GM19023 (cell line): ENCODE data around the gene CACNA1C.

ENCODE experiments used
- ATAC-seq: cut with Tn5 transposase; IDR thresholded peaks from one replicate; pipeline ENCODE4 v1.9.1; 2021; ENCODE audit warnings: mild to moderate bottlenecking, moderate library complexity; ENCODE audit not compliant: unreplicated experiment

The CACNA1C gene

DNA sequence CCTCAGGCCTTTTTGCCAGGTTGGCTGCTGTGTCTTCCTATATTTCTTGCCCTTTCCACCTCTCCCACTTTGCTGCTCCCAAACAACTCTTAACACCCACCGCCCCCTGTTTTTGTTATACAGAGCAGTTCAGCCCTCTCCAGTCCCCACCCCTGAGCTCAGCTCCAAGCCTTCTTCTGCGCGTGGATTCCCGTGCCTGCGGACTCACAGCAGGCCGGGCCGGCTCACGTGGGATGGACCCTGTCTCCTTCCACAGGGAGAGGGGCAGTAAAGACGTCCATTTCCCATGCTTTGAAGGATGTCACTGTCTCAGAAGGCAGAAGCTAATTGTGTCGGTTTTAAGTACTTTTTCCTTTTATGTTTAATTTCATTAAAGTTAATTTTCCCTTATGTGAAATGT is 139.4 kb downstream of the CACNA1C start:
- ATAC-seq = no peak

DNA sequence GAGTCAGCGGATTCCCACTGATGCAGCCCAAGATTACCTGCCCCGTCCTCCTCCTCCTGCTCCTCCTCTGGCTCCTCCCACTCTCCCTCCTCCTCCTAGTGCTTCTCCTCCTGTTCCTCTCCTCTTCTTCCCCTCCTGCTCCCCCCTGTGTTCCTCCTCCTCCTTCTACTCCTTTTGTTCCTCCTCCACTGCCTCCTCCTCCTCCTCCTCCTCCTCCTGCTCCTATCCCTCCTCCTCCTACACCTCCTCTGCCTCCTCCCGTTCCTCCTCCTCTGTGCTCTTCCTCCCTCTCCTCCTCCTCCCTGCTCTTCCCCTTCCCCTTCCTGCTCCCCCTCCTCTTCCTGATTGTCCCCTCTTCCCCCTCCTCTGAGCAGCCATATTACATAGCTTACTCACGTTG is 141.3 kb downstream of the CACNA1C start:
- ATAC-seq = no peak

DNA sequence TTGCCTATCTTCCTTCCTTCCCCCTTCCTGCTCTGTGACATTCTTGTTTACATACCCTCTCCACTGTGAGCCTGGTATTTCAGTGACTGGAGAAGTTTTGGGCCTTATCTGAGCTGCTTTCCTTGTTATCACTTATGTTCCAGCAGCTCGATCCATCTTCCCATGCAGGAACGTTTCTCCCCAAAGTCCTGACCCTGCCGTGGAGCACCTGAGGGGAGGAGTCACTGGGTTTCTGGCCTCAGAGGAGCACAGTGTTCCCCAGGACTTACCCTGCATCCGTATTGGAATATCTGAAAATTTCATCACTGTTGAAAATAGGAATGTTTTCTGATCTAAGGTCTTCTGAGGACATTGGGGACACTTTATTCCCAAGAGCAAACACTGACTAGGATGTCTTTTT is 141.8 kb downstream of the CACNA1C start:
- ATAC-seq = no peak

DNA sequence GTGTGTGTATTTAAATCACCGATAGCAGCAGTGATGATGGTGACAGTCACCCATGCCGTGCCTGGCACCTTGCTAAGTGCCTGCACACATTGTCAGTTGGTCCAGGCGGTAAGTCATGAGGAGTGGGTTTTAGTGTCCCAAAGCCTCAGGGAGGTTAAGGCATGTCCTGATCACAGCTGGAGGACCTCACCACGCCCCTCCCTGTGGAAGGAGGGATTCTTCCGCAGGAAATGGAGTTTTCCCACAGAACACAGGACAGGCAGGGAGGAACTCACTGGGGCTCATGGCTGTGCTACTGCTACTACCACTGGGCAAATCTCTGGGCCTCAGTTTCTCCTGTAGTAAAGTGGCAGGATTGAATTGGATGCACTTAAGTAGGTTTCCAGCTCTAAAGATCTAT is 142.3 kb downstream of the CACNA1C start:
- ATAC-seq = no peak

DNA sequence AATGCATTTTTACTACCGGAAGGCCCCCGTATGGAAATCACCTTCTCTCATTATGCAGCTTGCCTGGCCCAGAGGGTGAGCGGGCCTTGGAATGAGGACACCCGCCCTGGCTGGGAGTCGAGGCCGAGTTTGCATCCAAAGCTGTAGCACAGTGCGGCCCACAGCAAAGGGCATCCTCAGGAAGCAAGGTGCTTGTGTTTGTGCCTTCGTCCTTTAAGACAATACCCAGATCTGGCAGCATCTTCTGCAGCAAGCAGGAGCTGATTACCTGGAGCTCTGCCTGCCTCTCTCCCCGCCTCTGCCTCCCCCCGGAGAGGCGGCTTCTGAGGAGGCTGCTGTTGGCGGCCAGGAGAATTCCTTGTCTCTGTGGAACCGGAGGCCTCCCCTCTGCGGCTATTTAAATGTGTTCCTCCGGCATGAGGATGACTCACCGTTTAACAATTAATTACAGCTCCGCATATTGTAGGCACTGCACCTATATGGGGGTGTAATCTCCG is 145.3 kb downstream of the CACNA1C start:
- no peak for ATAC-seq

DNA sequence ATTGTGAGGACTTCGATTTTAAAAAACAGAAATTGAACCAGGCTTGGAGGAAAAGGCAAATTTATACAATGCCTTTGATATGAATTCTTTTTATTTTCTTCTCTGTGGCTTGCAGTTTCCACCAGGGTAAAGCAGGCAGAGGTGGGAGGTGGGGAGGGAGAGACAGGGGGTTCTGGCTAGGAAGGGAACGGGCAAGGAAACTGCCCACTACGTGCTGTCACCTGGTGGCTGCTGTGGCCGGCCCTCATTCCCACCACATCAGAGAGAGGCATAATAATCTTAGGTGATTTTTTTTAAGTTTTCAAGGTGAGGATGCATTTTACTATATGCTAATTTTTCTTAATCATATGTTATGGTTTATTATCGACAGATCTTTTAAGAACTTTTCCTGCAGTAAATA is 145.8 kb downstream of the CACNA1C start:
- no peak for ATAC-seq

DNA sequence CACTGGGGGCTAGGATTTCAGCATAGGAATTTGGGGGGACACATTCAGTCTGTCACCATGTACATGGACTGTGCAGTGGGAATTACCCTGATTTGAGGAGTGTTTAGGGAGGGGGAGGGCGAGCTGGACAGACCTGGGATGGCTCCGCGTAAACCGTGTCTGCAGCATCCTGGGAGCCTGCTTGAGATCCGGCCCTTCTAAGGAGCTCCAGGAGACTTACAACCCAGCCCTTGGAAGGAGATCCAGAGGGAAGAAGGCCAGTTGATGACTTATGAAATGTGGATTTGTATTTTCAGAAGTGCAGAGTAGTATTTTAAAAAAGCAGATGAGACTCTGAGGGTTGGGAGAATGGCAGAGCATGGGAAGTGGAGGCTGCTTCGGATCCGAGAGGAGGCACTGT is 153.2 kb downstream of the CACNA1C start:
- no peak for ATAC-seq

DNA sequence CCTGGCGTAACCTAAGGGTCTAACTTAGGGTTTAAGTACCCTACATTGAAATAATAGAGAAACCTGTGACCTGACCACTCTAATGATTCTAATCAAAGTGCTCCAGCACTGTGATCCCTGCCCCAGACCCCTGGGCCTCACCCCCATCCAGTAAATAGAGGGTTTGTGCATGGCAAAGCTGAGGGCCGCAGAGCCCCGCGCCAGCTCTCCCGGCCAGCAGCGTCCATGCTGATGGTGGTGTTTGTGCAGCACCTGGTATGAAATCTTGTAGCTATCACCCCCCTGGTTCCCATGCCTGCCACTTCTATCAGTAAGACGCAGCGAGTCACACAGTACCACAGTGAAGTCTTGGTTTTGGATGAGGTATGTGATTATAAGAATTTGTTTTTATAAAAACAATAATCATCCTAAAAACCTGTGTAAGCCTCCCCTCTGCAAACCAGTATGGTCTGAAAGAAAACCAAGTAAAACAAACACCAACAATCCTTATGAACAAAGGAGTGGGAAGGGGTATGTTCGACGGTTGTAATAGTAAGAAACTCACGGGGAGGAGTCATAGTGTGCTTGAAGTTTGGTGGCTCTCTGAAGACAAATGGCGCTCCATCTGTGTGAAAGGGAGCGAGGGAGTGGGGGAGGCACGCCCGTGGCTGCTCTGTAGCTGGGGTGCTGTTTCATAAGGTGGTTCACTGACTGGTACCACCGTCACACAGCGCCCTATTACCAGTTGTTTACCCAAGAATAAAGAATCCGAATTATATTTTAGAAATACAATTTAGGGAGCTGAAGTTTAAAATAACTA is 156.2 kb downstream of the CACNA1C start:
- no peak for ATAC-seq

DNA sequence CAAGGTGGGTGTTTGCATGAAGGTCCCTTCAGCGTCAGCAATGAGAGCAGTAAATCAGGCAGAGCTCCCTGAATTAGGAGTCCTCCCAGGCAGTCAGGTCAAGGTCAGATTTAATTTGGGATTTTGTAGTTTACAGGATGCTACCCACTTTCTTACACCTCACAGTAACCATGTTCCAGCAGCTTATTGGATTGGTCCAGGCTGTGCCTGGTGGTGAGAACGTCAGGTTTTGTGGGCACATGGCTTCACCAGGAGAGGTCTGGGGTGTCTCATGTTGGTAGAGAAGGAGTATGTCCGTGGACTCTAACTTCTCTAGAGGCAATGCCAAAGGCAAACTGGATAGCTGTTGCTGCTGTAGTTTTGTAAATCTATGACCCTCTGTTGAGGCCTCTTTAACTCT is 158.3 kb downstream of the CACNA1C start:
- ATAC-seq = no peak

DNA sequence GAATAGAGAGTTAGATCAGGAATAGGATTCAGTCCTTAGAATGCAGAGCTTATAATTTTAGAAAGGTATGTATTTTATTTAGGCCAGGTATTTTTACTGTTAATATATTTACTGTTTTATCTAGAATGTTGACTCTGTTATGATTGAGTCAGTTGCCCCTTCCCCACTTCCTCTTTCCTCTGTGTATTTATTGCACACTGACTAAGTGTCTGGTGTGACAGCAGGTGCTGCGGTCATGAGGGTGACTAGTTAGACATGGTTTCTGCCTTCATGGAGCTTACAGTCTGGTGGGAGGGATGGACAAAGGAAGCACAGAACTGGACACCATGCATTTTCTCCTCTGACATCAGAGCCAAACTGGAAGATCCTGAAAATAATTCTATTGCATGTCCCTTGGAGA is 159.8 kb downstream of the CACNA1C start:
- no peak for ATAC-seq

DNA sequence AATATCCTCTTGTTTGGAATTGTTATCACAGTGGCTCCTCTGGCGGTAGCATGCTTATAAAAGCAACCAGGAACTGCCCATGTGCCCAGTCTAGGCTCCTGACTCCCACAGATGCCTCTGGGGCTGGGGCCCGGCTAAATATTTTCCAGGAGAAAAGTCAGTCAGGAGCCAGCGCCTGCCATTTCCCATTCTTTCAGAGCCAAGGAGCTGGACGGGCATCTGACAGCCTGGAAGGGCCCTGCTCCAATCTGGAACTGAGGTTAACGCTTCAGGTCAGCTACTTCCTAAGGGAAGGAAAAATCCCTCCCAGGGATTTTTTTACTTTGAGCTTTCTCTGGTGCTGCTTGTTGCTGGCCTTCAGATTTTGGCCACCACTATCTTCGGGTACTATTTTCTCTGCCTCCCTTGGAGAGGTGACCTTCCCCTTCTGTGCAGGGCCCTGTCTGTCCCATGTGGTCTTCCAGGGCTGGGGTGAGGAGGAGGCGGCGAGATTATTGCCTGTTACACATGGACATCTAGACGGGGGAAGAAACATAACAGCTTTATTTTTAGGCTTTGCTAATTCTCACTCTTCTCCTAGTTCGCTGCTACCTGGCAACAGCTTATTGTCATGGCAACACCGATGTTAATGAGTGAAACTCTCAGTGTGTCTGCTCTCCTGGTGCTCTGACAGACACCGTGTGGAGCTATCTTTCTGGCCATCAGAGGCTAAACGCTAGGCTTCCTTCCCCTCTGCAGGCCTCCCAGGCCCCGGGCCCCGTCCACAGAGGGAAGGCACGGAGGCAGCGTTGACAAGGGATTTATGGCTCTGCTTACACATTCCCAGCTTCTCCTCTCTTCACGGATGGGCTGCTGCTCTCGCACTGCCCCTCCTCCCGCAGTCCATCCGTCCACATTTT is 160.4 kb downstream of the CACNA1C start:
- ATAC-seq = no peak

DNA sequence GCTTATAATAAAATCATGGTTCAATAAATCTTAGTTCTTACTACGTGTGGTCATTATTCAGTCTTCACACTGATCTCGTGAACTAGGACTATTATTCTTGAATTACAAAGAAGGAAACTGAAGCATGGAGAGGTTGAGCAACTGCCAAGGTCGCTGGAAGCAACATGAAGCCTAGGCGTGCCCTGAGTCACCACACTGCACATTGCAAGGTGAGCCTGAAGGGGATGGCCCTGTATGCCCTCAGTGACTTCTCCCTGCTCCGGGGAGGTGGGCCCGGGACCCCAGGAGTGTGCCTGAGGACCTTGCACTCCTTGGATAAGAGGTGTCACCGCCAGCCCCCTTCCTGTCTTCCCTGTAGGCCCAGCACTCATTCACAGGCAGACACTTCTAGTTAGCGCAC is 161.6 kb downstream of the CACNA1C start:
- ATAC-seq = no peak

DNA sequence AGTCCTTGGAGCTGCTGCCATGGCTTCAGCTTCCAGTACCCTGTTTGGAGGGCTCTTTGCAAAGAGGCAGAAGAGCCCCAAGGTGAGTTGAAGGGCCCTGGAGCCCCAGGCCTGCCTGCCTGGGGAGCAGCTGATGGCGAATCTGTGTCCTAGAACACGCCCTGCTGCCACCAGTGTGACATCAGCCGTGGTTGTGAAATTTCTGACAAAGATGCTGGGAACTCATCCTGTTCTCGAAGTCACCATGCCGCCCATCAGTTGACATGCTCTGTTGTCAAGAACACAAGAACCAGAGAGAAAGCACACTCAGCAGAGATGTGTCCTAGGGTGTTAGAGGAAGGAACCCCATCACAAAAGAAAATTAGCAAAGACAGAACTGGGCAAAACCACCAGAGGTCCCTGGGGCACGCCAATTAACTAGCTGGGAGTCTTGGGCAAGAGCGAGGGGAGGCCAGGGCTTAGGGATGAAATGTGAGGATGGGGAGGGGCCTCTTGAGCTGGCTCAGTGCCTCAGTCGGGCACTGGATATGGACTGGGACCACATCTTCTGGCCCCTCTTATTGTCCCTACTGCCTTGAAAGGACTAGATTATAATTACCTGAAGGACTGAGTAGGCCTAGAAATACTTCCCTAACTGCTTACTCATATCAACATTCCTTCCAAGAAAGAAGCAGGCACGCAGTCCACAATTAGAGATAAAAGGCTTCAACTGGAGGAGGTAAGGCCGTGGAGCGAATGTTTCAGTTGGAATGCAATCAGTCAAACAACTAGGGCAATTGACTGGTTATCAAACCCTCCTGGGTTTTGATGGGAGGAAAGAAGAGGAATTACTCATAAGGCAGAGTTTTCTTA is 163.1 kb downstream of the CACNA1C start:
- ATAC-seq = no peak

DNA sequence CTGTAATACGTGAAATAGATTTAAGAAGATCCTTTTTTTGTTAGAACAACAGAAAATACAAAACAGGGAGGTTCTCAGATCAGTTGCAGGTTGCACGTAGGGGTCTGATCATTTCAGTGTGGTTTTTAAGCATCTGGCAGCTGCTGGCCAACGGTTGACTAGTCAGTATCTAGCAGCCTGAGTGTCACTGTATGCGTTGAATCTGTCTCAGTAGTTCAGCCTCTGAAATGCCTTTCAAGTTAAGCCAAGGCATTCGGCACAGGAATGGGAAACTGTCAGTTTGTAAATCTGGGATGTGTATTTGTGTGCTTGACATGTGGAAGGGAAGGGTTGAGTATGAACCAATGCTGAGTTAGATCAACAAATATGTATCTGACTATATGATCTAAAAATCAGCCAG is 165.9 kb downstream of the CACNA1C start:
- ATAC-seq = no peak

DNA sequence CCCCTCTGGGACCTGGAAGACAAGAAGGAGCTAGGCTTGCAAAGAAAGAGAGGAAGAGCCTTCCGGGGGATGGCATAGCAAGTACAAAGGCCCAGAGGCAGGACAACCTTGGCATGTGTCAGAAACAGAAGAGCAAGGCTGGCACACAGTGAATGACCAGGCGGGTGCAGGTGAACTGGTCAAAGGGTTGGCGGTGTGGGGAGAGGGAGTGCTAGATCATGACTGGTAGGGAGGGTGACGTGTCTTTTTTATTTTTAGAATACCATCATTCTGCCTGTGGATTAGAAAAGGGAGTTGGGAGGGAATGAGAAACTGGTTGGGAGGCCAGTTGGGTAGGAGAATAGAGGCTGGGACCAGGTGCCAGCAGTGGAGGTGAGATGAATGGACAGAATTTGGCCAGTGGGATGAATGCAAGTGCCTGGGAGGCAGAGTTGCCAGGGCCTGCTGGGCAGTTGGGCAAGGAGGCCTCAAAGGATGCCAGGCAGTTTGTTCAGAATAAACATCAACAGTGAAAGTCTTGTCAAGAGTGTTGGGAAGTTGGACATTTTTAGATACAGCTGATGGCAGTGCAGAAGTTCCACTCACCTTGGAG is 168.3 kb downstream of the CACNA1C start:
- ATAC-seq = no peak

DNA sequence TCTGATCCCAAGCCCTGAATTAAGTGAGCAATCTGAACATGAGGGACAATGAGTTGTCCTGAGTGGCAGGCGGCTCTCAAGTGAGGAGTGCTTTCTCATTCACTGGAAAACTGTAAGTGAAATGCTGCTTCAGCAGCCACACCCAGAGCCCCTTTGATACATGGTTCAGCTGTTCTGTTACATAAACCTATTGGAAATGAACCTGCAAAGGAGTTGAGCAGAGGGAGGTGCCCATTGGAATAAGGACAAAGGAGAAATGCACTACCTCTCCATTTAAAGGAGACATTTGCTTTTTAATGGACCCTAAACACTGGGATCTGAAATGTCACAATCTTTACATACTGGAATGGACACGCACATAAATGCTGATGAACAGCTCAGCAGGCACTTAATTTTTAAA is 169.9 kb downstream of the CACNA1C start:
- ATAC-seq = no peak

DNA sequence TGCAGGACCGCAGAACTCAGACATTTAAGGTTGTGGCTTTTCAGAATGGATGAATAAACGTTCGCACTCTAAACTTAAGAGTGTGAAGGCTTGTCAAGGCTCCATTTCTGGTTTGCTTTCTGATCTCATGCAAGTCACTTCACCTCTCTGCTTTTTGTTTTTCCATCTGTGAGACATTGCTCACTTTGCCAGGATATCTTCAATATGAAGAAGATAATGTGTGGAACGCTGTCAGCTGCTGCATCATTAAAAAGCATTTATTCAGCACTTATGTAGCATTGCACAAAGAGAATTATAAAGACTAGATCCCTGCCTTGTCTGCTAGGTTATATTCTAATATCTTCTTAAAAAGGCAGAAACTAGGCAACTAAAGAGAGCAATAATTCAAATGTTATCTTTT is 172.2 kb downstream of the CACNA1C start:
- ATAC-seq = no peak

DNA sequence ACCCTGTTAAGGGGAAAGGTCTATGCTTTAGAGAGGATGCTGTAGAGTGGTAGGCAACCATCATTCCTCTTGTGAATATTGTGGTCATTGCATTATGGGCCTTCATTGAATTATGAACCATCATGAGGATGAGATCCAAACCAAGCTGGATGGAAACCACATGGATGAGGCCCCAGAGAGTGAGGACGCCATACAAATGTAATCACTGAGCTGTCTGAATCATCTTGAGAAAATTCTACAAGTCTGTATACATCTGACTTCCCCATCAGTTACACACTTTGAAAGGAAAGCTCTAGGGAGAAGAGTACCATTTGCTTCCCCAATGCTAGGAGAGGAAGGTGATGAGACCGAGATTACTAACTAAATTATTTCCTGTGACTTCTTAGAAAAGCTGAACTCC is 172.9 kb downstream of the CACNA1C start:
- no peak for ATAC-seq

DNA sequence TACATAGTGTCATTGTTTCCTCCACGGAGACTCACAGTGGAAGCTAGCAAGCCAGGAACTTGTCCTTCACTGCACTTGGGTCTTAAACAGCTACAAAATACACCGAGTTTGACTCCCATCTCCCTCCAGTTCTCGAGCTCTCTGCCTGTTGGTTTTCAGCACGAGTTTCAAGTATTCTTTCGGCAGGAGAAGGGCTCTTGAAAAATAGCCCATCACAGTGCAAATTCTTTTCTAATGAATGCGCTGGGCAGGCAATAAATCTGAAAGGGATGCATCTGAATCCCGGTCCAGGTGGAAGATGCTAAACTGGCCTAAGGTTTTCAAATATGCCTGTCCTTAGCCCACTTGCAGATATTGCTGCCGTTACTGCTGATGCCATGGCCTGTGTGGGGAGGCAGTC is 173.9 kb downstream of the CACNA1C start:
- no peak for ATAC-seq

DNA sequence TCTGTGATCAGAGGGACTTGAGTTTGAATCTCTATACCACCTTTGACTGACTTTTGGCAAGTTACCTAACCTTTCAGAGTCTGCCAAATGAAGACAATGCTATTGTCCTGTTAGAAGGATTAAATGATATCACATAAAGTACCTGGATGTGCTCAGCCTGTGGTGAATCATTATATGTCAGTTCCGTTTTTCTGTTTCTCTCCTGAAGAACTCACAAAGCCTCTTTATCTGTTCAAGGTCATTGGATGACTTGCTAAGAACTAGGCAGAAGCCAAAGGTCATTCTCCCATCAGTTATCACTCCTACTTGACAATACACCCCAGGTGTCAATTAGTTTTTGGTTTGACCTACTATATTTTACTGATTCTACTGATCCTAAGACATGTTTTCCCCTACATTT is 174.6 kb downstream of the CACNA1C start:
- ATAC-seq = no peak

DNA sequence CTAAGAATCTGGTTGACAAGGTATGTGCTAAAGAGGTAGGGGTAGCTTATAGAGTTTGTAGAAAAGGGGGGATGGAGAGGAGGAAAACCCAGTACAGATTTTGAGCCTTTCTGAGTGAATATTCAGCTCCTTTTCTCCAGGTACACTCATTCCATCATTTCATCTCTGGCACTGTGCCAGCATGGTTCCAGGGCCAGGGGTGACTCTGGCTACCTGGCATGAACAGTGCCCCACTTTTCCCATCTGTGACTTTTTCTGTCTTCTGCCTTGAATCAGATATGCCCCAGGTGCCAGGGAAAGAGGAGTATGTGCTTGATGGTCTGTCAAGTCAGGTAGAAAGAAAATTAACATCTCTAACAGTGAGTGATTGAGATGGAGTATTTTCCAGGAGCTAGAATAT is 175.7 kb downstream of the CACNA1C start:
- no peak for ATAC-seq
